ENCODE measurements around the gene HEPN1. TPM values are rescaled to one million over a fixed set of nuclear protein-coding genes. Genes with fewer than 3 reads are reported as not detected.

Gene HEPN1
- total and polyA plus RNA-seq, 10 of the 15 experiments (the other 5 are each of a cell fraction or from before 2014, with no cell fraction given), result not detected

DNA sequence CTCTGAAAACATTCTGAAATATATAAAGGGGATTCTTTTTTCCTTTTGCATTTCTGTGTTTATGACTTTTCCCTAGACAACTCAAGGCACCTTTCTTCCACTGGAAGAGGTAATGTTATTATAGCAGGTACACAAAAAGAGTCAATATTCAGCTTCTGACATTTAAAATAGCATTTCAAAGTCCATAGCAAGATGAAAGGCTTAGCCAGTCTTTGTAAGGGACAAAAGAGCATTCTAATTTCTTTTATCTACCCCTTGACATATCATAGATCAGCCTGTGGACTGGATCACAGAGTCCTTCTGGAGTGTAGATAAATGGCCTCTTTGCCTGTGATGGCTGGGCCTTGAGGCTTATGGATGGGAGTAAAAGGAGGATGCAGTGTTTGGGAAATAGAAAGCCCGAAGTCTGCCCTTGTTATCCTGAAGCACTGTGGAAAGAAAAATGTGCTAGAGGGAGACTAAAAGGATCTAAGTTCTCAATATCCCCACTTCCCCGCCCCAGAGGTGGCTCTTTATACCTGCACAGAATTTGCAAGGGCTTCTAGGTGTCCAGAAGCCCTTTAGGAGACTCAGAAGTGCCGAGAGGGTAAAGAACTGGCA, 18.4 kb downstream of the HEPN1 start:
- Histone ChIP-seq H3K36me3 (ENCODE audit: control insufficient read depth in 2 of 2, insufficient read depth in 2 of 2, low read length in 1 of 2) (no peaks in the 10 kb centered on the region), H2AFZ (ENCODE audit: control insufficient read depth, low read depth, low read length) (no peak overlapping the region), H3K27ac (ENCODE audit: control insufficient read depth, insufficient read depth) (no peak overlapping the region), H3K4me2 (ENCODE audit: control insufficient read depth, insufficient read depth) (no peak overlapping the region), H3K9ac (ENCODE audit: control insufficient read depth, insufficient read depth, low read length) (no peak overlapping the region), H3K9me3 (replicated peaks; ENCODE audit: control insufficient read depth, insufficient read depth, low read length) (no peaks in the 10 kb centered on the region; the same call in 2 of the 3 replicates), H3K27me3 (replicated peaks in 1 of 2; ENCODE audit: control insufficient read depth in 2 of 2, insufficient read depth in 2 of 2, low read length in 1 of 2) (peaks cover 0 to 4% of the 10 kb centered on the region in 2 experiments), H3K4me3 (no peak overlapping the region), H3K4me1 (ENCODE audit: control insufficient read depth, insufficient read depth, low read length) (no peaks in the 10 kb centered on the region), H3K79me2 (ENCODE audit: control insufficient read depth, insufficient read depth, low read length) (no peaks in the 10 kb centered on the region), H4K20me1 (ENCODE audit: control insufficient read depth, insufficient read depth) (no peaks in the 10 kb centered on the region)
- intact Hi-C loops (cut with micrococcal nuclease; ENCODE audit: unreplicated experiment) (no loop called here), in situ Hi-C loops (cut with MboI) (no loop called here)
- TF ChIP-seq, protein P1, sequence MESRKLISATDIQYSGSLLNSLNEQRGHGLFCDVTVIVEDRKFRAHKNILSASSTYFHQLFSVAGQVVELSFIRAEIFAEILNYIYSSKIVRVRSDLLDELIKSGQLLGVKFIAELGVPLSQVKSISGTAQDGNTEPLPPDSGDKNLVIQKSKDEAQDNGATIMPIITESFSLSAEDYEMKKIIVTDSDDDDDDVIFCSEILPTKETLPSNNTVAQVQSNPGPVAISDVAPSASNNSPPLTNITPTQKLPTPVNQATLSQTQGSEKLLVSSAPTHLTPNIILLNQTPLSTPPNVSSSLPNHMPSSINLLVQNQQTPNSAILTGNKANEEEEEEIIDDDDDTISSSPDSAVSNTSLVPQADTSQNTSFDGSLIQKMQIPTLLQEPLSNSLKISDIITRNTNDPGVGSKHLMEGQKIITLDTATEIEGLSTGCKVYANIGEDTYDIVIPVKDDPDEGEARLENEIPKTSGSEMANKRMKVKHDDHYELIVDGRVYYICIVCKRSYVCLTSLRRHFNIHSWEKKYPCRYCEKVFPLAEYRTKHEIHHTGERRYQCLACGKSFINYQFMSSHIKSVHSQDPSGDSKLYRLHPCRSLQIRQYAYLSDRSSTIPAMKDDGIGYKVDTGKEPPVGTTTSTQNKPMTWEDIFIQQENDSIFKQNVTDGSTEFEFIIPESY (IDR thresholded peaks at IDR 0.05), result no peak
- TF ChIP-seq, protein P2, sequence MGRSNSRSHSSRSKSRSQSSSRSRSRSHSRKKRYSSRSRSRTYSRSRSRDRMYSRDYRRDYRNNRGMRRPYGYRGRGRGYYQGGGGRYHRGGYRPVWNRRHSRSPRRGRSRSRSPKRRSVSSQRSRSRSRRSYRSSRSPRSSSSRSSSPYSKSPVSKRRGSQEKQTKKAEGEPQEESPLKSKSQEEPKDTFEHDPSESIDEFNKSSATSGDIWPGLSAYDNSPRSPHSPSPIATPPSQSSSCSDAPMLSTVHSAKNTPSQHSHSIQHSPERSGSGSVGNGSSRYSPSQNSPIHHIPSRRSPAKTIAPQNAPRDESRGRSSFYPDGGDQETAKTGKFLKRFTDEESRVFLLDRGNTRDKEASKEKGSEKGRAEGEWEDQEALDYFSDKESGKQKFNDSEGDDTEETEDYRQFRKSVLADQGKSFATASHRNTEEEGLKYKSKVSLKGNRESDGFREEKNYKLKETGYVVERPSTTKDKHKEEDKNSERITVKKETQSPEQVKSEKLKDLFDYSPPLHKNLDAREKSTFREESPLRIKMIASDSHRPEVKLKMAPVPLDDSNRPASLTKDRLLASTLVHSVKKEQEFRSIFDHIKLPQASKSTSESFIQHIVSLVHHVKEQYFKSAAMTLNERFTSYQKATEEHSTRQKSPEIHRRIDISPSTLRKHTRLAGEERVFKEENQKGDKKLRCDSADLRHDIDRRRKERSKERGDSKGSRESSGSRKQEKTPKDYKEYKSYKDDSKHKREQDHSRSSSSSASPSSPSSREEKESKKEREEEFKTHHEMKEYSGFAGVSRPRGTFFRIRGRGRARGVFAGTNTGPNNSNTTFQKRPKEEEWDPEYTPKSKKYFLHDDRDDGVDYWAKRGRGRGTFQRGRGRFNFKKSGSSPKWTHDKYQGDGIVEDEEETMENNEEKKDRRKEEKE (IDR thresholded peaks at IDR 0.05), result no peak
- TF ChIP-seq, protein P3, sequence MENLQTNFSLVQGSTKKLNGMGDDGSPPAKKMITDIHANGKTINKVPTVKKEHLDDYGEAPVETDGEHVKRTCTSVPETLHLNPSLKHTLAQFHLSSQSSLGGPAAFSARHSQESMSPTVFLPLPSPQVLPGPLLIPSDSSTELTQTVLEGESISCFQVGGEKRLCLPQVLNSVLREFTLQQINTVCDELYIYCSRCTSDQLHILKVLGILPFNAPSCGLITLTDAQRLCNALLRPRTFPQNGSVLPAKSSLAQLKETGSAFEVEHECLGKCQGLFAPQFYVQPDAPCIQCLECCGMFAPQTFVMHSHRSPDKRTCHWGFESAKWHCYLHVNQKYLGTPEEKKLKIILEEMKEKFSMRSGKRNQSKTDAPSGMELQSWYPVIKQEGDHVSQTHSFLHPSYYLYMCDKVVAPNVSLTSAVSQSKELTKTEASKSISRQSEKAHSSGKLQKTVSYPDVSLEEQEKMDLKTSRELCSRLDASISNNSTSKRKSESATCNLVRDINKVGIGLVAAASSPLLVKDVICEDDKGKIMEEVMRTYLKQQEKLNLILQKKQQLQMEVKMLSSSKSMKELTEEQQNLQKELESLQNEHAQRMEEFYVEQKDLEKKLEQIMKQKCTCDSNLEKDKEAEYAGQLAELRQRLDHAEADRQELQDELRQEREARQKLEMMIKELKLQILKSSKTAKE (IDR thresholded peaks at IDR 0.05; ENCODE audit: low read depth, poor library complexity, severe bottlenecking), result no peak
- DNase-seq (ENCODE audit: low read depth, low spot score) (no peak), FAIRE-seq (no peak), ATAC-seq (no peak)
- CTCF ChIA-PET, result interaction anchor here (0.9 to 1.0 kb wide), 2 partner anchors 21 to 409 kb away, joined by 3 read pairs; no protein-coding TSS in a partner anchor
- 0% methylated on average over 3 of the region's 3 CpGs for WGBS (ENCODE audit: insufficient coverage, insufficient replicate concordance, low lambda C conversion rate, missing lambda C conversion rate)
- RAD21 ChIA-PET (ENCODE audit: unreplicated experiment), result no interaction called here
- BruUV-seq (replicated peaks), result no TSS peak
- POLR2A ChIA-PET, result no interaction called here
- SMC1A ChIA-PET (ENCODE audit: uncharacterized antibody, unreplicated experiment), result no interaction called here

Data from GM12878 (cell line).